HL-60 (cell line): ENCODE measurements around the gene YJU2.
A peak's percentile ranks its signal among the peaks of the same experiment; 100 is the strongest.

Experiments used
- DNase-seq, 2 experiments: peaks; one replicate each; pipeline ENCODE4 v3.0.0-alpha.2; 2010 to 2020; ENCODE audit warnings: low read depth in 1 of 2, low spot score in 1 of 2
- H3K27ac ChIP-seq: fragments of 250-450 bp; sonication (Bioruptor Pico); replicated peaks from 2 replicates; pipeline ENCODE4 v1.5.1; 2020; ENCODE audit warnings: mild to moderate bottlenecking, moderate library complexity
- H3K27me3 ChIP-seq: fragments of 250-450 bp; sonication (Bioruptor Pico); 2 replicates; pipeline ENCODE4 v1.5.1; 2021; ENCODE audit warnings: mild to moderate bottlenecking, moderate library complexity; ENCODE audit not compliant: insufficient read depth, poor library complexity, severe bottlenecking
- H3K4me3 ChIP-seq: replicated peaks from 2 replicates; pipeline ENCODE4 v1.5.1; 2011; ENCODE audit warnings: mild to moderate bottlenecking, control low read depth, low read length; ENCODE audit not compliant: insufficient read depth
- CTCF ChIP-seq: IDR thresholded peaks from one replicate; pipeline ENCODE4 v1.5.1; 2011; ENCODE audit warnings: low read length, control low read depth, inconsistent platforms; ENCODE audit not compliant: insufficient read depth
- GABPA ChIP-seq: IDR thresholded peaks from 2 replicates; pipeline ENCODE4 v1.6.1; 2012; ENCODE audit warnings: low read depth
- POLR2AphosphoS5 ChIP-seq: IDR thresholded peaks from 2 replicates; pipeline ENCODE4 v1.6.1; 2012; ENCODE audit warnings: low read depth
- SPI1 ChIP-seq: IDR thresholded peaks from 2 replicates; pipeline ENCODE4 v1.6.1; 2012; ENCODE audit warnings: low read depth, mild to moderate bottlenecking, borderline replicate concordance
- long read RNA-seq: library from polyadenylated mRNA; unstranded; transcript quantifications from one replicate; pipeline ENCODE4 v2.0.0, GENCODE V29; 2020
- TF ChIP-seq, protein P1 (sequence below): IDR thresholded peaks from 2 replicates; pipeline ENCODE4 v1.6.1; 2012; ENCODE audit warnings: low read depth; ENCODE audit not compliant: insufficient replicate concordance

The YJU2 gene
- long read RNA-seq, transcript YJU2-201 (8 exons, 1,434 nt) = major isoform, 89 of 93 reads
- long read RNA-seq, partial matches to known transcripts = 2 of 93 reads
- long read RNA-seq, other reads (novel, unspliced or antisense) = 2 of 93 reads

- peak; percentile 98 to 99 for DNase-seq
- peak within 1 kb of the TSS; percentile 96 for H3K27ac ChIP-seq
- TF ChIP-seq POLR2AphosphoS5 (peak; percentile 66), CTCF (peak; percentile 30), SPI1 (peak; percentile 40; the same call in 1 of the 2 replicates), GABPA (peak; percentile 98)
- TF ChIP-seq, protein P1, sequence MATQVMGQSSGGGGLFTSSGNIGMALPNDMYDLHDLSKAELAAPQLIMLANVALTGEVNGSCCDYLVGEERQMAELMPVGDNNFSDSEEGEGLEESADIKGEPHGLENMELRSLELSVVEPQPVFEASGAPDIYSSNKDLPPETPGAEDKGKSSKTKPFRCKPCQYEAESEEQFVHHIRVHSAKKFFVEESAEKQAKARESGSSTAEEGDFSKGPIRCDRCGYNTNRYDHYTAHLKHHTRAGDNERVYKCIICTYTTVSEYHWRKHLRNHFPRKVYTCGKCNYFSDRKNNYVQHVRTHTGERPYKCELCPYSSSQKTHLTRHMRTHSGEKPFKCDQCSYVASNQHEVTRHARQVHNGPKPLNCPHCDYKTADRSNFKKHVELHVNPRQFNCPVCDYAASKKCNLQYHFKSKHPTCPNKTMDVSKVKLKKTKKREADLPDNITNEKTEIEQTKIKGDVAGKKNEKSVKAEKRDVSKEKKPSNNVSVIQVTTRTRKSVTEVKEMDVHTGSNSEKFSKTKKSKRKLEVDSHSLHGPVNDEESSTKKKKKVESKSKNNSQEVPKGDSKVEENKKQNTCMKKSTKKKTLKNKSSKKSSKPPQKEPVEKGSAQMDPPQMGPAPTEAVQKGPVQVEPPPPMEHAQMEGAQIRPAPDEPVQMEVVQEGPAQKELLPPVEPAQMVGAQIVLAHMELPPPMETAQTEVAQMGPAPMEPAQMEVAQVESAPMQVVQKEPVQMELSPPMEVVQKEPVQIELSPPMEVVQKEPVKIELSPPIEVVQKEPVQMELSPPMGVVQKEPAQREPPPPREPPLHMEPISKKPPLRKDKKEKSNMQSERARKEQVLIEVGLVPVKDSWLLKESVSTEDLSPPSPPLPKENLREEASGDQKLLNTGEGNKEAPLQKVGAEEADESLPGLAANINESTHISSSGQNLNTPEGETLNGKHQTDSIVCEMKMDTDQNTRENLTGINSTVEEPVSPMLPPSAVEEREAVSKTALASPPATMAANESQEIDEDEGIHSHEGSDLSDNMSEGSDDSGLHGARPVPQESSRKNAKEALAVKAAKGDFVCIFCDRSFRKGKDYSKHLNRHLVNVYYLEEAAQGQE = peak; percentile 63
- no peaks in the 10 kb centered on the region for H3K27me3 ChIP-seq
- H3K4me3 ChIP-seq = peak within 1 kb of the TSS; percentile 61
Measured at GRCh38 chr19:4246767-4247593, at the start of gene YJU2. Gene YJU2, plus strand, starts transcription at chr19:4247080. Its CDS starts 67 bp downstream, at chr19:4247147.

GRCh38 chr19:4197228-4197624 lies 49.7 kb upstream of the YJU2 start:
- Histone ChIP-seq H3K27me3 (peaks cover 14% of the 10 kb centered on the region), H3K4me3 (no peak overlapping the region), H3K27ac (no peak overlapping the region)
- TF ChIP-seq CTCF = no peak
- TF ChIP-seq, protein P1 = no peak
- no peak for TF ChIP-seq SPI1
- TF ChIP-seq POLR2AphosphoS5 = no peak
- TF ChIP-seq GABPA = no peak
- no peak for DNase-seq

GRCh38 chr19:4197625-4198466 lies 49.0 kb upstream of the YJU2 start:
- no peak overlapping the region for H3K27ac ChIP-seq
- H3K27me3 ChIP-seq = peaks cover 14% of the 10 kb centered on the region
- DNase-seq = no peak
- TF ChIP-seq CTCF = no peak
- TF ChIP-seq POLR2AphosphoS5 = no peak
- TF ChIP-seq GABPA = no peak
- no peak overlapping the region for H3K4me3 ChIP-seq
